Glutamatergic neuron (in vitro differentiated cells): Measurements from ENCODE around the gene MYRIP. TPM values are rescaled to one million over a fixed set of nuclear protein-coding genes. Genes with fewer than 3 reads are reported as not detected.

ENCODE experiments used
- DNase-seq: peaks from one replicate; pipeline ENCODE4 v3.0.0; 2022
- H3K27ac Mint-ChIP-seq: one replicate; pipeline ENCODE4 v1.8.0; 2020; ENCODE audit warnings: mild to moderate bottlenecking, mixed read lengths, inconsistent platforms; ENCODE audit not compliant: unreplicated experiment
- H3K27me3 Mint-ChIP-seq: one replicate; pipeline ENCODE4 v1.8.0; 2020; ENCODE audit warnings: mild to moderate bottlenecking, moderate library complexity, mixed read lengths, inconsistent platforms; ENCODE audit not compliant: unreplicated experiment
- H3K36me3 Mint-ChIP-seq: one replicate; pipeline ENCODE4 v1.8.0; 2020; ENCODE audit warnings: mild to moderate bottlenecking, mixed read lengths, inconsistent platforms; ENCODE audit not compliant: unreplicated experiment
- H3K4me1 Mint-ChIP-seq: one replicate; pipeline ENCODE4 v1.8.0; 2020; ENCODE audit warnings: mild to moderate bottlenecking, low read depth, mixed read lengths, inconsistent platforms; ENCODE audit not compliant: unreplicated experiment
- H3K4me3 Mint-ChIP-seq: one replicate; pipeline ENCODE4 v1.8.0; 2020; ENCODE audit warnings: mild to moderate bottlenecking, mixed read lengths, inconsistent platforms; ENCODE audit not compliant: unreplicated experiment
- H3K9me3 Mint-ChIP-seq: one replicate; pipeline ENCODE4 v1.8.0; 2020; ENCODE audit warnings: mild to moderate bottlenecking, moderate library complexity, mixed read lengths, inconsistent platforms; ENCODE audit not compliant: unreplicated experiment
- CTCF ChIP-seq: fragments of 200-600 bp; sonication (generic); IDR thresholded peaks from one replicate; pipeline ENCODE4 v1.5.0; 2021; ENCODE audit not compliant: partially characterized antibody, unreplicated experiment
- total RNA-seq: library from RNA; stranded (reverse); fragmentation: NEBNext Ultra II Directional; extraction: Animal tissue kit (Norgen Biotek cat#: 25700); gene quantifications from one replicate; pipeline ENCODE4 v1.2.1, GENCODE V29; 2021; ENCODE audit not compliant: unreplicated experiment

MYRIP gene
- total RNA-seq, 1 donor from 2014 or later = 1.8 TPM

- TF ChIP-seq CTCF = no peak
- DNase-seq = no peak
- H3K27me3 Mint-ChIP-seq = no peaks in the 10 kb centered on the region
- H3K4me1 Mint-ChIP-seq = no peaks in the 10 kb centered on the region
- H3K36me3 Mint-ChIP-seq = no peaks in the 10 kb centered on the region
- H3K4me3 Mint-ChIP-seq = no peak overlapping the region
- no peaks in the 10 kb centered on the region for H3K9me3 Mint-ChIP-seq
- H3K27ac Mint-ChIP-seq = no peak overlapping the region
Measured at GRCh38 chr3:40248591-40248990, 439.2 kb downstream of the MYRIP start.

- H3K9me3 Mint-ChIP-seq = no peaks in the 10 kb centered on the region
- no peak overlapping the region for H3K27ac Mint-ChIP-seq
- H3K36me3 Mint-ChIP-seq = no peaks in the 10 kb centered on the region
- TF ChIP-seq CTCF = no peak
- H3K4me3 Mint-ChIP-seq = no peak overlapping the region
- H3K4me1 Mint-ChIP-seq = no peaks in the 10 kb centered on the region
- no peak for DNase-seq
- no peaks in the 10 kb centered on the region for H3K27me3 Mint-ChIP-seq
Measured at GRCh38 chr3:40249168-40249567, 439.8 kb downstream of the MYRIP start.

GRCh38 chr3:40254491-40254890, 445.1 kb downstream of the MYRIP start:
- H3K9me3 Mint-ChIP-seq = no peaks in the 10 kb centered on the region
- no peak for DNase-seq
- no peak overlapping the region for H3K27ac Mint-ChIP-seq
- H3K36me3 Mint-ChIP-seq = no peaks in the 10 kb centered on the region
- H3K4me1 Mint-ChIP-seq = peaks cover 3% of the 10 kb centered on the region
- no peaks in the 10 kb centered on the region for H3K27me3 Mint-ChIP-seq
- no peak for TF ChIP-seq CTCF
- H3K4me3 Mint-ChIP-seq = no peak overlapping the region

GRCh38 chr3:40254891-40255290, 445.5 kb downstream of the MYRIP start:
- DNase-seq = no peak
- Mint-ChIP-seq H3K27ac (no peak overlapping the region), H3K27me3 (no peaks in the 10 kb centered on the region), H3K4me1 (peaks cover 3% of the 10 kb centered on the region), H3K9me3 (no peaks in the 10 kb centered on the region), H3K36me3 (no peaks in the 10 kb centered on the region), H3K4me3 (no peak overlapping the region)
- TF ChIP-seq CTCF = no peak

GRCh38 chr3:40255532-40255931, 446.1 kb downstream of the MYRIP start:
- Mint-ChIP-seq H3K9me3 (no peaks in the 10 kb centered on the region), H3K4me3 (no peak overlapping the region), H3K36me3 (no peaks in the 10 kb centered on the region), H3K4me1 (peaks cover 3% of the 10 kb centered on the region), H3K27me3 (no peaks in the 10 kb centered on the region), H3K27ac (no peak overlapping the region)
- no peak for DNase-seq
- TF ChIP-seq CTCF = no peak
